GM19025 (cell line): Measurements from ENCODE around the gene TMEM191C.
"Not testable (repeated sequence)": the region's sequence is repeated elsewhere in the genome, so short reads cannot be mapped to it uniquely, and the experiment has no call there.

Source experiments
- ATAC-seq: cut with Tn5 transposase; IDR thresholded peaks from one replicate; pipeline ENCODE4 v1.9.1; 2021; ENCODE audit warnings: mild to moderate bottlenecking, low read depth, moderate library complexity; ENCODE audit not compliant: unreplicated experiment

The TMEM191C gene

DNA sequence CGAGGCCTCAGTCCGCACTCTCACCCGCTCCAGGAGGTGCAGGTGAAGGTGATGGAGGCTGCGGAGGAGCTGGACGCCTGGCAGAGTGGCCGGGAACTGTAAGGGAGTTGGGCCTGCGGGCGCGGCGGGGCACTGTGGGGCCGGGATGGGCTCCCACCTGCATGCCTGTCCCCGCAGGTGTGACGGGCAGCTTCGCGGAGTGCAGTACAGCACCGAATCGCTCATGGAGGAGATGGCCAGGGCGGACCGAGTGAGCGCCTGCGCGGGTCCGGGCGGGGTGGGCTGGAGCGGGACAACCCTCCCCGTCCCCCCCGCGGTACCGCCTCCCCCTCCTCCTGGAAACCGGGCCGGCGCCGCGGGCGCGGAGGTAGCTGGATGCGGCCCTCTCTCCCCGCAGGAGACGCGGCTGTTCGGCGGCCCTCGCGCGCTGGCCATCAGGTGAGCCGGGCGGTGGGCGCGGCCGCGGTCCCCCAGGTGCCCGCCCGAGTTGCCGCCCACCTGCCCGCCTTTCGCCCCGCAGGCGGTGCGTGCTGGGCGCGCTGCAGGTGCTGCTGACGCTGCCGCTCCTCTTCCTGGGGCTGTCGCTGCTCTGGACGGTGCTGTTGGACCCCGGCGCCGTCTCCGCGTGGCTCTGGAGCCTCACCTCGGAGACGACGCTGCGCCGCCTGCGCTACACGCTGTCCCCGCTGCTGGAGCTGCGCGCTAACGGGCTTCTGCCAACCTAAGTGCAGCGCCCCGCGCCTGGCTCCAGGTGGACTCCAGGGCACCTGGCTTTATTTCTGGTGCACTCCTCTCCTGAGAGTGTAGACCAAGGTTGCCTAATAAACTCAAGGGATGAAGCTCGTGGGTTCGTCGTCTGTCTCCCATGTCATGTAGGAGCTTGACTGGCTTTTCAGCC lies 2.2 kb downstream of the TMEM191C start:
- ATAC-seq: not testable (repeated sequence)

DNA sequence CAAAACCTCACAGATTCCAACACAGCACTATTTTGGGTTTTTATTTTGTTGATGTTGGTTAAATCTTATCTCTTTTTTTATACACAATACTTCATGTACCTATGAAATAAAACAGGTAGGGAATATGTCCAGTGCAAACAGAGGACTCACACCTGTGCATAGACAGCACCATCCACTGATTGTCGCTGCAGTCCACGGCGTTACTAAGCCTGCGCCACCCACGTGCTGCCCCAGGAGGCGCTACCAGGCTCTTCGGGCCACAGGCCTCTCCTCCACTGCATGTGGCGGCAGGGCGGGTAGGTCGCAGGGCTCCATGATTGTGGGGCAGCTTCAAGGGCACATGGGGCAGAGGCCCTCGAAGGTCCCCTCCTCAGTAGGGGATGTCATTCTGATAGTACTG lies 5.8 kb downstream of the TMEM191C start:
- ATAC-seq: not testable (repeated sequence)

DNA sequence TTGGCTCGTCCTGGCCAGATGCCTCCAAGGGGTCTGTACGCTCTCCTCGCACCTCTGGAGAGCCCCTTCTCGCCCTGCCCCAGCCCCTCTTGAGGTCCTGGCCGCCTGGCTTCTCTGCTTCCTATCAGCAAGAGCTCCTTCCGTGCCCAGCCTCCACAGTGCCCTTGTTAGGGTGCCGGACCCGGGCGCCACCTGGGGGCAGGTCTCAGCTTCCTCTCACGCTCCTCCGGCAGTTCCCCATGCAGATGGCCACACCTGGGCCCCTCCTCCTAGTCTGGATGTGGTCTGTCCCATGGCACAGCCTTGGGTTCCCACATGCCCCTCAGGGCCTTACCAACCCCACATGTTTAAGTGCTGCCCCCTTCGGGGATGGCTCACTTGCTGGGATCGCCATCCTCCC lies 6.5 kb downstream of the TMEM191C start:
- ATAC-seq: not testable (repeated sequence)

DNA sequence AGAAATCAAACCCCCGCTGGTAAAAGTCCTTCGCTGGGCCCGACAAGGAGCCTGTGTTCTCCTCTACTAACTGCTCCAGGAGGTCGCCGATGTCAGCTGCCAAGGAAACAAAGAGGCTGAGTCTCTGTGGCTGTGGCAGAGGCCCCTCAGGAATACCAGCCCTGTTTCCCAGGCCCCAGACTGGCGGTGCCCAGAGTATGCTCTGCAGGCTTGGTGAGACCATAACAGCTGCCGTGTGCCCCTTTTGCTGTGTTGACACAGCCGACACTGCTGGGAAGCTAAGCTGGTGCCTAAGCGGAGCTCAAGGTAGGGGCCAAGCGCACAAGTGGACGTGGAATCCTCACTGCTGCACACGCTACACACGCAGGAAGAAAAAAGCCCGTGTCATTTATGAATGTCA lies 16.9 kb downstream of the TMEM191C start:
- ATAC-seq: not testable (repeated sequence)

DNA sequence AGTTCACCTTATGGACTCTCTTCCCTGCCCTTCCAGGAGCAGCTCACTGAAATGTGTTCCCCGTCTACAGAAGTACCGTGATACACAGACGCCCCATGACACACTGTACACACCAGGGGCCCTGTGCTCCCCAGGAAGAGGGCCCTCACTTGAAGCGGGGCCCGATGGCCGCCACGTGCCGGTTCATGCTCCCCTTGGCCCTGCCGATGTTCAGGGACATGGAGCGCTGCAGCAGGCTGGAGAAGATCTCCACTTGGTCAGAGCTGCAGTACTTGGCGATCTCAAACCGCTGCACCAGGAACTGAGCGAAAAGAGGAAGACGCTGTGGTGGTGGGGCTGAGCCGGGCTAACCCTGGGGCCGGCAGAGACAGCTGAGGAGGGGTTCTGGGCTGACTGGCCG lies 20.5 kb downstream of the TMEM191C start:
- not testable (repeated sequence) for ATAC-seq

DNA sequence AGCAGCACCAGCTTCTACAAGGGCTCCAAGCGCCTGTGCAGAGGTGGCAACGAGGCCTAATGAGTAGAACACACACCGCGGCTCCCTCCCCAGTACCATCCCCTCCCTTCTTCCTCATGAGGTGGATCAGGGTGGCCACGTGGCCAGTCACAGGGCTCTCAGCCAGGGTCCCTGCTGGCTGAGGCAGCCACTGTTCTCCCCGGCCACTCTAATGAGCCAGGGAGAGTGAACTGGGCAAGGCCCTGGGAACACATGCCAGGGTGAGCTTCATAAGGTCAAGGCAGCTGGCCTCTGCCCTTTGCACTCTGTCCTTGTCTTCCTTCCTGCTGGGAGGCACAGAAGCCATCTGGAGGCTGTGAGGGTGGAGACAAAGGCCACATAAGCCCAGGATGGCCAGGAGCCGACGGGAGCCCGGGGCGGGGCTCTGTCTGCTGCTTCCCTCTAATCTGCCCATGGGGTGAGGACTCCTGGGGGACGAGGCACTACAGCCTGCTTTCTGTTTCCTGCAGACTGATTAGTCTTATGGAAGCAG lies 22.0 kb downstream of the TMEM191C start:
- ATAC-seq: not testable (repeated sequence)

DNA sequence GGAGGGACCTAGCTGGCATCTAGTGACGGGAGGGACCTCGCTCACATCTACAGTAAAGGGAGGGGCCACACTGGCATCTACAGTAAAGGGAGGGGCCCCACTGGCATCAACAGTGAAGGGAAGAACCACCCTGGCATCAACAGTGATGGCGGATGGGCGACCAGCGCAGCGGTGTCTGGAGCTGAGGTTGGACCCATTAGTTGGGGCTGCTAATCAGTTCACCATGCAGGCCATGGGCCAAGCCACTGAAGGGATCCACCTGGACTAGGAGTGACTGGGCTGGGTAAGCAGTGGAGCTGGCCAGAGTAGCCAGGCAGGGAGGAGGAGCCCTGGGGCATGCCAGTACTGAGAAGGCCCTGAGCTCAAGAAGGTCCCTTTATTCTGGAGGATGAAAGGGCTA lies 23.4 kb downstream of the TMEM191C start:
- ATAC-seq: not testable (repeated sequence)

DNA sequence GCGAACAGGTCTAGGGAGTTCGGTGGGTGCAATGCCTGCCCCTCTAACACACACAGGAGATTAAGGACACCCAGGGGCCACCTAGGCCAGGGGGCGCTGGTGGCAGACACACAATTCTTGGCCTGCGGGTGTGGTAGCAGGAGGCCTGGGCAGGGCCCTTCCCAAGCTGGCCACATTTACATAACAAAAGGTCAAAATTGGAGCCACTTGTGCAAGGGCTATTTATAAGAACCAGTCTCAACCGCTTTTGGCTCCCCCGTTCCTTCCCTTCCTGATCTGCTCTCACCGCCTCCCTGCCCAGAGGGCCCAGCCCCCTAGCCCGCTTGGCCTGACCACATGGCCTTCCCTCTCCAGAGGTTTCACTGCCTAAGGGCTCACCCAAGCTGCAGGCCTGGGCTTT lies 25.1 kb downstream of the TMEM191C start:
- not testable (repeated sequence) for ATAC-seq

DNA sequence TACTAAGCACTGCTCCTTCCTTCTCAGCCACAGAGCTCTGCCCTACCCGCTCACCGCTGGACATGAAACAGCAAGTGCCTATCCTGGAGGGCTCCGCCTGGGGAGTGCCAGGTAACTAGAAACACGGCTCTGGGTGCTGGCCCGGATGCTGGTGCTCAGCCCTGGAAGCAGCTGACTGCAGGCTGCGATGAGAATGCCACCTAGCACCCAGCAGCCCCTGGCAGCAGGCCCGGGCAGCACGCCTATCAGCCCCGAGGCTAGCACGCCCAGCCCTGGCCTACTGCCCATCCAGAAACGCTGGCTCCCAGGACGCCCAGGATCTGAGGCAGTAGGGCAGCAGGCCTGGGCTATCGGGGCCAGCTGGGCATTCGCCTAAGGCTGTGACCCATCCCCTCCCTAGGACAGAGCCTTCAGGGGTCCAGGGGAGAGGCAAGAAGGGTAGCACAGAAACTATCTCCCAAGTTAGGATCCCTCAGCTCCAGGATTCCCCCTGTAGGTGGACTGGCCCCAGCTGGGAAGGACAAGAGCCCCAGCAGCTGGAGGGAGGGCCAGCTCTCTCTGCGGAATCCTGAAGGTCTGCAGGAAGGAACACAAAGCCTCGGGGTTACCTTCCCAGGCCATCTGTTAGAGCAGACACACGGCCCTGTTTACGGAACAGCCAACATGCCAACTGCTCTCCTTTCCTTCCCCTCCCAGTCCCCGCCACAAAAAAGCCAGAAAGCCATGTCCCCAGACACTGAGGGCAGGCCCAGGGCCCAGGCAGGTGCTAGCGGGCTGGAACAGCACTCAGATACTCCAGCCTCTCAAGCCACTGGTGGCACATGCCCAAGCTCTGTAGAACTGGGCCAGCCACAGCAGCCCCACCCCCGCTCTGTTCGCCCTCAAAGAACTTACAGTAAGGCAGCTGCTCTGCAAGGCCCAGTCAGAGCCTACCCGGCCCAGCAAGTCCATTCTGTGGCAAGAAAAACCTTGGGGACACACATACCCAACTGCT lies 26.9 kb downstream of the TMEM191C start:
- ATAC-seq: not testable (repeated sequence)

DNA sequence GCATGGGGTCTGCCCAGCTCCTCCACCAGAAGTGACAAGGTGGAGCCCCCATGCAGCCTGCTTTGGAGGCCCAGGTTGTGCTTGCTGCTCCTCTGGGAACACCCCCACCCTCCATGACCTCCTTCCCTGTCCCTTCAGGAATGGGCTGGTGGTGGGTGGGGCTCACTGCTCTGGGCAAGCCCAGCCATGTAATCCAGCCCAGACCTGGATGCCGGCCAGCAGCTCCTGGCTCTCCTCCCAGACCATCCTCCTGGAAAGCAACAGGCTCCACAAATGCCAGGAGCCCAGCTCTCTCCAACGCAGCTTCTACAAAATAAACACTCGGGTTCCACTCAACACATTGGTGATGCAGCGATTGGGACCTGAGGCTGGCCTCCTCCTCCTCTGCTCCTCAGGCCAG lies 30.8 kb downstream of the TMEM191C start:
- not testable (repeated sequence) for ATAC-seq

DNA sequence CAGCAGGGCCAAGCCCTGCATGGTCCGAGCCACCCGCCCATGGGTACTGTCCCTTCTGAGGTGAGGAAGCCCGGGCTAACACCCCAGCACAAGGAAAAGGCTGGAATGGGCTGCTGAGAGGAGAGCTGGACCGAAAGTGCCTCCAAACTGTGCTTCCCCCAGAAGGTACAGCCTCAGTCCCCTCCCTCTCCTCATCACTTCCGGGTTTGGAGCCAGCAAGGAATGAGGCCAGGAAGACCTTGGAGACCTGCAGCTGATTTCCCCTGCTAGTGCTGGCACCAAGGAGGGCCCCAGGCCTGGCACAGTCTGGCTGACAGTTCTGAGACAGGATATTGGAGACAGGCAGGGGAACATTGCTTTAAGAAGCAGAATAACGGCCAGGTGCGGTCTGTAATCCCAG lies 31.3 kb downstream of the TMEM191C start:
- ATAC-seq: not testable (repeated sequence)

DNA sequence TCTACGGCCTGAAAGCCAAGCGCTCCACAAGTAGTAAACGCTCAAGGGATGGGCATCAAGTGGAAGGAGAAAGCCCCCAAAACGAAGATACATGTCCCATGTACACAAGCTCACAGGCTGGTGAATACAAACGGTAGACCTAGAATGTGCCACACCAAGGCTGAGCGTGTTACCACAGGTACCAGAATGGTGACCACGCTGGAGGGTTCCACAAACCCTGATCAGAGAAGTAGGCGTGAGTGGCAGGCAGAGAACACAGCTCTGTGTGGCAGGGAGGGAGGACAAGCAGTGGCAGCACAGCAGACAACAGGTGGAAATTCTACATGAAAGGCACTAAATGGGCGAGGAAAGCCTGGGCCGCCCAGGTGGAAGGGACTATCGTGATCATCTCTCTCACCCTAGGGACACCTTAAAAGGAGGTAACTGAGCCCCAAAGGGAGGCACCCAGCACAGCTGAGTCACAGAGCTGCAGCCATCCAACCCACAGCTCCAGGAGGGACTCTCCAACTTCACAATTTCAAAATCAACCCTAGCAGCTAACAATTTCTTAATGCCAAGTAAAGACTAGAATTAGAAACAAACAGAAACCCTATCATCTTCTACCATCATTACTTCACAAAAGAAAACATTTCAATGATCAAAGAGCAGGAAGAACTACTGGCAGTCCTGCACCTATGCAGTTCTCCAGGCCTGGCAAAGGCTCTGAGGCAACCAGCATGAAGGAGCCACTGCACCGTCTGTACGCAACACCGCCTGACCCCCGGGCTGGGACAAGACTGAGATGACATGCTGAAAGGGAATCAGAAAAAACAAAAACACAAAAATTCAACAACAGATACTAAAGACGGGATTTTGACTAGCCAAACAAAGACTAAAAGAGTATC lies 32.7 kb downstream of the TMEM191C start:
- not testable (repeated sequence) for ATAC-seq

DNA sequence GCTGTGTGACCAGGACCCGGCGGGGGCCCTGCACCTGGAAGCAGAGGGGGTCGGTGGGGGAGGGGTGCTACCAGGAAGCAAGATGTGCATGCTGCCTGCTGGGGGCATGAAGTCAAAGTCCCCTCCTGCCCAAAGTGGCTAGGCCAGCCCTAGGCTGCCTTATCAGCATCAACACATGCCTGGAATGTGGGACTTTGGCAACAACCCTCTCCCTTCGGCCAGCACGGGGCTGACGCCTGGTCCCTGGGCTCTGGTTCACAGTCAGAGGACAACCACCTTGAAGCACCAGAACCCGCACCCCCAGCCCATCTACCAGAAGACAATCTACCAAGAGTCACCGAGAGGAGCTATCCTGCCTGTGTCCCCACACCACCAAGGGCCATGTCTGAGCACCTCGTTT lies 43.2 kb downstream of the TMEM191C start:
- not testable (repeated sequence) for ATAC-seq

DNA sequence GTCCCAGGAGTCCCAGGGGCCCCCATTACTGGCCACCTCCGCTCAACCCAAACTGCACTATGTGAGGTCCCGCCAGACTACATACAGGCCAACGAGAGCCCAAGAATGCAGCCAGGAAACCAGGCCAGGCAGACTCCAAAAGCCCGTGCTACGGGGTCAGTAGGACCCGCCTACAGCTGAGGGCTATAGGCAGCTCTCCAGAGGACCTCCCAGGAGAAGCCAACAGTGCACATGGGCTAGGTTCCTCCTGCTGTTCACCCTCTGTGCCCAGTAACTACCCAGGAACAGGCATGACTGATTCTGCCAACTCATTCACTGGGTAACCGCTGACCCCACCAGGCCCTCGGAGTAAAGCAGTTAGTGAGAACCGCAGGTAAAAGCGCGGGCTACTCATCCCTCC lies 44.8 kb downstream of the TMEM191C start:
- not testable (repeated sequence) for ATAC-seq

DNA sequence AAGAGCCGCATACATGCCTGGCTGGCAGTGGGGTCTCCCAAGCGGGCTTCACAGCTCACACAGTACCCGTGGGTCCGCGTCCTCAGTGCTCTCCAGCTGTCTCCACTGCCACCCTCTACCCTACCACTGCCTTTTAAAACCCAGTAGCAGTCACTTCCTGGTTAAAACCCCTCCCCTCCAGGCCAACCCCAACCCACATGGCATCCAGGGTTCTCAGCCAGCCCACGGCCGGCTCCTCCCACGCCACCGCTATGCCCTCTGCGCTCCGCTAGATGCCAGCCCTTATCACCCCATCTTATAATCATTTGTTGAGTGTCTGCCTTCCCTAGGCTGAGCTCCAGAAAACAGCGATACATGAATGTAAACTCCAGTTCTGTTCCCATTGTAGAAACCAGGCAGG lies 46.9 kb downstream of the TMEM191C start:
- not testable (repeated sequence) for ATAC-seq

DNA sequence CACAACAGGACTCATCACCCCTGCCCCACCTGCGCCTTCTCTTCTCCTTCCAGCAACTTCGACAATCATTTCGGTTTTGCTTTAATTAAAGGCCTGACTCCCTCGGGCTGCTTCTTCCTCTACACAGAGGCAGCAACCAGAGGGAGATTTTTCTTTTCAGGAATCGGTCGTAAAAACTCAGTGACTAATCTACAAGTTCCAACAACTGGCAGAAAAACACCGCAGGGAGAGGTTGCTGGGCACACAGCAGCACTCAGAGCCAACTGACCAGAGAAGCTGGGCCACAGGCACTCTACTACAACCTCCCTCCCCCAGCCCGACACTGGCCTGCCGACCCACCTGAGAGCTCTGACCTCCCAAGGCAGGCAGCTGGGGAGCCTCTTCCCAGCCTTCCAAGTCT lies 48.0 kb downstream of the TMEM191C start:
- not testable (repeated sequence) for ATAC-seq

DNA sequence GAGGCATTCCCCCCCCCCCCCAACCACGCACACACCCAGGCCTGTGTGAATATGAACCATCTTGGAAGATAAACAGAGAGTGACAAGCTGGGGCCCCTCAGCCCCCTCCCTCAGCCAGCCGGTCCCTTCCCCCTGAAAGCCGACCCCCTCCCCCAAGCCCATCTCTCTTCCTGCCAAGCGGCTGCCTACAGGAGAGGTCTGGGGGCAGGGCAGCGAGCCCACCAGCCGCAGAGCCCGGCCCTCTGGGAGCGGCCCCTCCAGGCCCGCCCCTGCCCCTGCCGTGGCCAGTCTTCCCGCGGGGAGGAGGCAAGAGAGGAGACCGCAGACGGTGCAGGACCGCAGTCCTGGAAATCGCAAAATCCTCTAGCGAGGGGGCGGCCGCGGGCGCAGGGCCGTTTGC lies 49.3 kb downstream of the TMEM191C start:
- ATAC-seq: not testable (repeated sequence)

DNA sequence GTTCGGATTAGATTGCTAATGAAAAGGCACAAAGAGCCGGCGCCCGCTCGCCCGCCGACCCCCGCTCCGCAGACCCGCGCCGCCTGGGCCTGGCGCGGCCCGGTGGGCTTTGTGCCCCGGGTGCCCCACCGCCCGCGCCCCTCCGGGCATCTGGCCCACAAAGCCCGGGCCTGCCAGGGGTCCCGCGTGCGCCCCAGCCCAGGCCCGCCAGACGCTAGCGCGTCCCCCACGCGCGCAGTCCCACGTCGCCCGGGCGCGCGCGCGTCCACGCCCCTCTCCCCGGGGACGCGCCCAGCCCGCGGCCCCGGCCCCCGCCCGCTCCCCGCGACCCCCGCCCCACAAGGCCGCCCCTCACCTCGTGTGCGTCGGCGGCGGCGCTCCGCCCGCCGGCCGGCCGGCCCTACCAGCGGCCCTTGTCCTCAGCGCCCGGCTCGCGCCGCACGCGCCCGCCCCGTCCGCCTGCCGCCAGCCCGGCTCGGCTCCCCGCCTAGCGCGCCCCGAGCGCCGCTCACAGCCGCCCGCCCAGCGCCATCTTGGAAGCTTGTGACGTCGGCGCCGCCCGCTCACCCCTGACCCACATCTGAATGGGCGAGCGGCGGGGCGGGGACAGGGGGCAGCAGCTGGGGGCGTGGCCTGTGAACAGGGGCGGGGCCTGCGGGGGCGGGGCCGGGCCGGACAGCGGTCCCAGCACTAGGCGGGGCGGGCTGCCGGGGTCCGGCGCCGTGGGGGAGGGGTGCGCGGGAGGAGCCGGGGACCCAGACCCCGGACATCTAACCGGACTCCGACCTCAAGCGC lies 50.0 kb downstream of the TMEM191C start:
- peak; percentile 68 for ATAC-seq
